HCEC 1CT (cell line): ENCODE results near the gene OR4D2.
A peak's percentile ranks its signal among the peaks of the same experiment; 100 is the strongest.

ENCODE experiments used
- DNase-seq: peaks from one replicate; pipeline ENCODE4 v3.0.0-alpha.2; 2017

Gene OR4D2

DNA sequence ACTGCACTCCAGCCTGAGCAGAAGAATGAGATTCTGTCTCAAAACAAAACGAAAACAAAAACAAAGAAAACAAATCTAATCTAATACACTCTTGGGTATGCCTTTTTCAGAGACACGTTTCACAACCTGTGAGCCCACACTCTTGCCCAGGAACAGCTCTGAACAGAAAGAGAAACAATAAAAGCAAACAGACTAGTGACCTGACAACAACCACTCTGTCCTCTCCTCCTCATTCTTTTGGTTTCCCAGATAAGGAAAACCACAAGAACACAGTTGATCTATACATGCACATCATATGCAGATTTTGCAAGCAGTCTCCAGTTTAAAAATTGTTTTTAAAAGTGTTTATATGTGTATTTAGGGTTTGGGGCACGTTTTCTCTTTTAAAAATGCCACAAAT lies 51.0 kb downstream of the OR4D2 start:
- no peak for DNase-seq

DNA sequence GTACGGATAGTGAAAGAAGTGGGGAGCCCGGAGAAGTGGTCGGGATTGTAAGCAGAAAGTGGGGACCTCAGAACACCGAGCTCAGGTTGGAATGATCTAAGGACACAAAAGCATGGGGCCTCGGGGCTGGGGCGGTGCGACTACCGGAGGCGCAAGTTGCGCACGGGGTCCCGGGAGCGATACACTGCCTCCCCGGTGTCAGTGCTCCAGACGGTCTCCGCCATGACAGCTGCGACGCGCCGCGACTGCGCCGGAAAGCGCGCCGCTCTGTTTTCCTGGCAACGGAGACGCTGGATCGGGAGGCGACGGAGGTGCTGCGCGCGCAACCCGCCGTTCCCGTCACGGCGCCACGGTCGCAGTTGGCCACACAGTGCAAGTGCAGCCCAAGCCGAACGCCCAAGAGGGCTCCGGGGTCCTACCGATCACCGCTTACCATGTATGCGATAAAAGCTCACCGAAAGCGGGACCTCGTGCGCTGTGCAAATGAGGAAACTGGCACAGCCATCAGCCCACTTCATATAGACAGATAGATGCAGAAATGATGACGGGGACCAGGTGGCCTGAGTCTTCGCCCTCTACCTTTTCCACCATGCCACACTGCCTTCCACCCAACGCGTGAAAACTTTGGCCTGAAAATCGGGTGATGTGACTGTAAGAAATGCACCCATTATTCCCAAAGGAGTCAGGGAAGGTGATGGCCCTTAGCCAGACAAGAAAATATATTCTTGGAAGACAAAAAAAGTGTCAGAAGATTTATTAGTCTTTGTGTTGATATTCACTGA lies 52.4 kb downstream of the OR4D2 start, which contains the start of gene MKS1:
MKS1 (minus strand) TSS at position 249 of the 782 bp plus-strand sequence; CDS start at position 224, 25 bp downstream.
- peak; percentile 86 for DNase-seq

DNA sequence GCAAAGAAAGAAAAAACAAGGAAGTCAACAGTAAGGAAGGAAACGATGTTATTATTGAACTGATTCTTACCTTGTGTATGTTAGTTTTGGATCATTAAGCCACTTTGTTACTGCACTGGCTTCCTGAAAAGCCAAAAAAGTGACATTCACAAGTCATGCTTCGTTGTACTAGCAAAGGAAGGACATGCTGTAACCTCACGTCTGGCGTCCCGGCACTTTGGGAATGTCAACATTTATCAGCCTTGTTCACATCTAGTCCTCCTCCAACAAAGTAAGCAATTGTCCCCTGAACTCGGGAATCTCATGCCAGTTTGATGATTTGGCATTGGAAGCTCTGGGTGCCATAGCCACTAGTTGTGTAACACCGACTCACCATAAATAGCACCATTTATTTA lies 53.0 kb downstream of the OR4D2 start:
- peak; percentile 20 for DNase-seq
